ENCODE data around the gene AGTPBP1. TPM values are rescaled to one million over a fixed set of nuclear protein-coding genes. Genes with fewer than 3 reads are reported as not detected.

The AGTPBP1 gene
- polyA plus RNA-seq, 1 of the 3 experiments (the other 2 are of a cell fraction) = 3.8 TPM

GRCh38 chr9:85508616-85509015 is 233.1 kb downstream of the AGTPBP1 start (continued):
- TF ChIP-seq PBX3 (IDR thresholded peaks at IDR 0.05) (no peak), MEF2A (IDR thresholded peaks at IDR 0.05; ENCODE audit: borderline replicate concordance, low read depth) (no peak), REST (IDR thresholded peaks at IDR 0.05; ENCODE audit: low read depth, low read length) (no peak), MXI1 (IDR thresholded peaks at IDR 0.05; ENCODE audit: low read depth, low read length) (no peak), CTCF (IDR thresholded peaks at IDR 0.05) (no peak), RCOR1 (IDR thresholded peaks at IDR 0.05; ENCODE audit: low read length) (no peak), CHD2 (IDR thresholded peaks at IDR 0.05; ENCODE audit: low read length, partially characterized antibody) (no peak), GABPA (IDR thresholded peaks at IDR 0.05; ENCODE audit: low read depth) (no peak)

GRCh38 chr9:85505612-85506011 is 236.1 kb downstream of the AGTPBP1 start:
- no peak for TF ChIP-seq ZBTB33 (IDR thresholded peaks at IDR 0.05; ENCODE audit: borderline replicate concordance, low read depth)
- no peak for TF ChIP-seq RXRA (IDR thresholded peaks at IDR 0.05; ENCODE audit: borderline replicate concordance, low read depth)
- no peak for TF ChIP-seq GABPA (IDR thresholded peaks at IDR 0.05; ENCODE audit: low read depth)
- TF ChIP-seq FOSL2 (IDR thresholded peaks at IDR 0.05; ENCODE audit: borderline replicate concordance, low read depth) = no peak
- Histone ChIP-seq H3K9me3 (no peaks in the 10 kb centered on the region), H2AFZ (ENCODE audit: low read depth) (no peak overlapping the region), H3K9ac (no peak overlapping the region), H3K79me2 (ENCODE audit: insufficient read depth) (no peaks in the 10 kb centered on the region), H3K27me3 (ENCODE audit: insufficient read depth) (no peaks in the 10 kb centered on the region), H3K36me3 (replicated peaks in 1 of 2; ENCODE audit: control insufficient read depth in 1 of 2, insufficient read depth in 2 of 2, low read length in 1 of 2) (no peaks in the 10 kb centered on the region), H3K9me2 (no peaks in the 10 kb centered on the region), H3K4me2 (no peak overlapping the region), H3K4me1 (ENCODE audit: control insufficient read depth in 1 of 2, insufficient read depth in 2 of 2, low read depth in 1 of 2, low read length in 1 of 2) (peaks cover 0 to 6% of the 10 kb centered on the region in 2 experiments; a peak in 1 of 4 replicates), H3K4me3 (ENCODE audit: low read depth in 2 of 2, low read length in 1 of 2) (no peak overlapping the region), H3F3A (replicated peaks; ENCODE audit: insufficient read depth) (no peaks in the 10 kb centered on the region), H4K20me1 (ENCODE audit: insufficient read depth) (no peaks in the 10 kb centered on the region), H3K27ac (ENCODE audit: low read depth in 2 of 2, low read length in 1 of 2) (no peak overlapping the region)
- ChIA-PET POLR2A (no interaction called here), CTCF (interaction anchor here (1.2 kb wide), 1 partner anchor 104 kb away, joined by 3 read pairs; no protein-coding TSS in a partner anchor)
- DNase-seq = no peak
- 39% methylated on average over 3 of the region's 7 CpGs for WGBS (ENCODE audit: low lambda C conversion rate)

Data from SK-N-SH (cell line).